ENCODE results near the gene PBX1. TPM values are rescaled to one million over a fixed set of nuclear protein-coding genes. Genes with fewer than 3 reads are reported as not detected.

The PBX1 gene
- total and polyA plus RNA-seq, 10 of the 15 experiments (the other 5 are each of a cell fraction or from before 2014, with no cell fraction given): 0.05 to 0.28 (median 0.11) TPM; not detected in 5

- FAIRE-seq: no peak
- no peaks in the 10 kb centered on the region for H4K20me1 ChIP-seq (ENCODE audit: control insufficient read depth, insufficient read depth)
- peaks cover 0 to 3% of the 10 kb centered on the region in 2 experiments; a peak in 2 of 4 replicates for H3K27me3 ChIP-seq (replicated peaks in 1 of 2; ENCODE audit: control insufficient read depth in 2 of 2, insufficient read depth in 2 of 2, low read length in 1 of 2)
- WGBS (ENCODE audit: insufficient coverage, insufficient replicate concordance, low lambda C conversion rate, missing lambda C conversion rate): 16% methylated on average over 3 of the region's 3 CpGs
- no peak overlapping the region for H3K4me2 ChIP-seq (ENCODE audit: control insufficient read depth, insufficient read depth)
- intact Hi-C loops (cut with micrococcal nuclease; ENCODE audit: unreplicated experiment): no loop called here
- SMC1A ChIA-PET (ENCODE audit: uncharacterized antibody, unreplicated experiment): no interaction called here
- no TSS peak for BruUV-seq (replicated peaks)
- in situ Hi-C loops (cut with MboI): no loop called here
- RAD21 ChIA-PET (ENCODE audit: unreplicated experiment): no interaction called here
- no peak overlapping the region for H3K4me3 ChIP-seq
- H3K9me3 ChIP-seq (replicated peaks; ENCODE audit: control insufficient read depth, insufficient read depth, low read length): no peaks in the 10 kb centered on the region
- no peaks in the 10 kb centered on the region for H3K79me2 ChIP-seq (ENCODE audit: control insufficient read depth, insufficient read depth, low read length)
- CTCF ChIA-PET: no interaction called here
- POLR2A ChIA-PET: no interaction called here
- H3K9ac ChIP-seq (ENCODE audit: control insufficient read depth, insufficient read depth, low read length): no peak overlapping the region
- H3K4me1 ChIP-seq (ENCODE audit: control insufficient read depth, insufficient read depth, low read length): no peaks in the 10 kb centered on the region
- no peak for ATAC-seq
- H3K36me3 ChIP-seq (ENCODE audit: control insufficient read depth in 2 of 2, insufficient read depth in 2 of 2, low read length in 1 of 2): no peaks in the 10 kb centered on the region
- H2AFZ ChIP-seq (ENCODE audit: control insufficient read depth, low read depth, low read length): no peak overlapping the region
- DNase-seq (ENCODE audit: low read depth, low spot score): no peak
- H3K27ac ChIP-seq (ENCODE audit: control insufficient read depth, insufficient read depth): no peak overlapping the region
- TF ChIP-seq E2F8 (IDR thresholded peaks at IDR 0.05; ENCODE audit: low read depth, partially characterized antibody): no peak
- TF ChIP-seq CHD1 (IDR thresholded peaks at IDR 0.05; ENCODE audit: low read depth, low read length): no peak
- TF ChIP-seq GATAD2B (conservative IDR thresholded peaks at IDR 0.05; ENCODE audit: low read depth): no peak
- no peak for TF ChIP-seq ZNF687 (IDR thresholded peaks at IDR 0.05)
- TF ChIP-seq, protein P1, sequence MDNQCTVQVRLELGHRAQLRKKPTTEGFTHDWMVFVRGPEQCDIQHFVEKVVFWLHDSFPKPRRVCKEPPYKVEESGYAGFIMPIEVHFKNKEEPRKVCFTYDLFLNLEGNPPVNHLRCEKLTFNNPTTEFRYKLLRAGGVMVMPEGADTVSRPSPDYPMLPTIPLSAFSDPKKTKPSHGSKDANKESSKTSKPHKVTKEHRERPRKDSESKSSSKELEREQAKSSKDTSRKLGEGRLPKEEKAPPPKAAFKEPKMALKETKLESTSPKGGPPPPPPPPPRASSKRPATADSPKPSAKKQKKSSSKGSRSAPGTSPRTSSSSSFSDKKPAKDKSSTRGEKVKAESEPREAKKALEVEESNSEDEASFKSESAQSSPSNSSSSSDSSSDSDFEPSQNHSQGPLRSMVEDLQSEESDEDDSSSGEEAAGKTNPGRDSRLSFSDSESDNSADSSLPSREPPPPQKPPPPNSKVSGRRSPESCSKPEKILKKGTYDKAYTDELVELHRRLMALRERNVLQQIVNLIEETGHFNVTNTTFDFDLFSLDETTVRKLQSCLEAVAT (IDR thresholded peaks at IDR 0.05): no peak
- no peak for TF ChIP-seq HDAC6 (IDR thresholded peaks at IDR 0.05; ENCODE audit: unreplicated experiment)
- no peak for TF ChIP-seq ZZZ3 (IDR thresholded peaks at IDR 0.05; ENCODE audit: control insufficient read depth, insufficient read length, low read depth)
- no peak for TF ChIP-seq ELK1 (IDR thresholded peaks at IDR 0.05; ENCODE audit: low read depth, low read length)
- no peak for TF ChIP-seq ZNF217 (IDR thresholded peaks at IDR 0.05)
- no peak for TF ChIP-seq NR2C2 (IDR thresholded peaks at IDR 0.05; ENCODE audit: borderline replicate concordance, control insufficient read depth, insufficient read length, low read depth)
These were observed 4.0 kb downstream of the PBX1 start for GRCh38 chr1:164562947-164563520.
